Neutrophil (primary cell): ENCODE measurements around the gene ISG15.

ENCODE experiments used
- H3K27ac ChIP-seq: fragments of 200-600 bp; sonication (generic); 2 replicates; pipeline ENCODE4 v1.5.1; 2016; ENCODE audit warnings: mild to moderate bottlenecking, moderate library complexity
- H3K27me3 ChIP-seq: fragments of 200-600 bp; sonication (generic); 2 replicates; pipeline ENCODE4 v1.6.0; 2016; ENCODE audit warnings: mild to moderate bottlenecking
- H3K36me3 ChIP-seq: fragments of 200-600 bp; sonication (generic); 2 replicates; pipeline ENCODE4 v1.5.1; 2017
- H3K4me1 ChIP-seq, 2 experiments: fragments of 200-600 bp in 1 of 2; sonication (generic) in 1 of 2; 1 replicate in 1 of 2; 2 replicates in 1 of 2; pipeline versions ENCODE4 v1.5.1 to v1.6.1; 2013 to 2016; ENCODE audit warnings: low read depth in 1 of 2, low read length in 1 of 2, mild to moderate bottlenecking in 1 of 2, moderate library complexity in 1 of 2; ENCODE audit not compliant: control insufficient read depth in 1 of 2, insufficient read depth in 1 of 2
- H3K4me3 ChIP-seq, 2 experiments: fragments of 200-600 bp in 1 of 2; sonication (generic) in 1 of 2; 1 replicate in 1 of 2; 2 replicates in 1 of 2; pipeline ENCODE4 v1.5.1; 2013 to 2016; ENCODE audit warnings: low read depth in 1 of 2, low read length in 1 of 2, mild to moderate bottlenecking in 1 of 2, moderate library complexity in 1 of 2
- H3K9me3 ChIP-seq: fragments of 200-600 bp; sonication (generic); 2 replicates; pipeline ENCODE4 v1.5.1; 2016
- TF ChIP-seq, protein P1 (sequence below): fragments of 200-600 bp; sonication (generic); IDR thresholded peaks from 2 replicates; pipeline ENCODE4 v1.5.1; 2016; ENCODE audit warnings: antibody characterized with exemption

ISG15 gene

DNA sequence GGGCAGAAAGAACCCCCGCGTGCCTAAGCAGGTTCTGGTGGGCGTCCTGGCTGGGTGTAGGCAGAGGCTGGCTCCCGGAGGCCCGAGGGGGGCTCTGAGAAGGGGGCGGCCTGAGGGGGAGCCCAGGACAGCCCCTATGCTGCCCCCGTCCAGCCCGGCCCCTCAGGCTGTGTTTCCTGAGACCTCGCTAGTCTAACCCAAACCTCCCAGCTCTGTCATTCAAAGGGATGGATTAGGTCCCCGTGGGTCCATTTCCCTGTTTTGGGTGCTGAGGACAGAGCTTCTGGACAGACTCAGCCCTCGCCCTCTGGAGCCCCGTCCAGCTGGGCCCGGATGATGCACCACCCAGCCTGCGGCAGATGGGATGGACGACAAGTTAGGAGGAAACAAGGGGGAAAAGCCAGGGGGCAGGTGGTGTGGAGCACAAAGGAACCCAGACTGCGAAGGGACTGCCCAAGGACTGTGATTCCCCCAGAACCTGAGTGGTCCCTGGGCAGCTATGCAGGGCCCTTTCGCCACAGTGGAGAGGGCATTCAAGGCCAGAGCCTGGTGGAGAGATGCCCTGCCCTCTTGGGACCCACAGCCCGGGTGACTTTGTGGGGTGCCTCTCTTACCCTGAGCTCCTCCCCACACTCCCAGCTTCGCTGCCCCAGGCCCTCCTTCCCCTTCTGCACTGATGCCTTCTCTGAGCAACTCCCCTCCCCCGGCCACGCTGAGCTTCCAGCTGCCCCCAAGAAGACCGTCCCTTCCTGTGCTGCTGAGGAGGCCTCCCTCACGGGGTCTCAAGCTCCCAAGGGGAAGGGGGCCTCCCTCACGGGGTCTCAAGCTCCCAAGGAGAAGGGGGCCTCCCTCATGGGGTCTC, 16.2 kb upstream of the ISG15 start:
- H3K4me1 ChIP-seq, result peaks cover 23 to 39% of the 10 kb centered on the region in 2 experiments
- H3K36me3 ChIP-seq, result no peaks in the 10 kb centered on the region
- H3K27ac ChIP-seq, result no peak overlapping the region
- peaks cover 99% of the 10 kb centered on the region for H3K27me3 ChIP-seq
- no peaks in the 10 kb centered on the region for H3K9me3 ChIP-seq
- no peak overlapping the region for H3K4me3 ChIP-seq
- TF ChIP-seq, protein P1, sequence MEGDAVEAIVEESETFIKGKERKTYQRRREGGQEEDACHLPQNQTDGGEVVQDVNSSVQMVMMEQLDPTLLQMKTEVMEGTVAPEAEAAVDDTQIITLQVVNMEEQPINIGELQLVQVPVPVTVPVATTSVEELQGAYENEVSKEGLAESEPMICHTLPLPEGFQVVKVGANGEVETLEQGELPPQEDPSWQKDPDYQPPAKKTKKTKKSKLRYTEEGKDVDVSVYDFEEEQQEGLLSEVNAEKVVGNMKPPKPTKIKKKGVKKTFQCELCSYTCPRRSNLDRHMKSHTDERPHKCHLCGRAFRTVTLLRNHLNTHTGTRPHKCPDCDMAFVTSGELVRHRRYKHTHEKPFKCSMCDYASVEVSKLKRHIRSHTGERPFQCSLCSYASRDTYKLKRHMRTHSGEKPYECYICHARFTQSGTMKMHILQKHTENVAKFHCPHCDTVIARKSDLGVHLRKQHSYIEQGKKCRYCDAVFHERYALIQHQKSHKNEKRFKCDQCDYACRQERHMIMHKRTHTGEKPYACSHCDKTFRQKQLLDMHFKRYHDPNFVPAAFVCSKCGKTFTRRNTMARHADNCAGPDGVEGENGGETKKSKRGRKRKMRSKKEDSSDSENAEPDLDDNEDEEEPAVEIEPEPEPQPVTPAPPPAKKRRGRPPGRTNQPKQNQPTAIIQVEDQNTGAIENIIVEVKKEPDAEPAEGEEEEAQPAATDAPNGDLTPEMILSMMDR, result no peak

DNA sequence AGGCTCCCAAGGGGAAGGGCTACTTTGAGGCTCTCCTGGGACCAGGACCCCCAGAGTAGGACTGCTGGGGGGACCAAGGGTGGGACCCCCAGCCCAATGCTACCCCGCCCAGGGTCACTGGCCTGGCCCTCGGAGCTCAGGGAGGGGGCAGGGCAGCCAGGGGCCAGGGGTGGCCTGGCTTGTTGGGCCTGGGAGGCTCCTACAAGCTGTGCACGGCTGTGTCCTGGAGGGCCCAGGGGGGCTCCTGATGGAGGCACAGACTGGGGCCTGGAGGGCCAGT, 15.6 kb upstream of the ISG15 start:
- no peak overlapping the region for H3K4me3 ChIP-seq
- H3K27me3 ChIP-seq, result peaks cover 99% of the 10 kb centered on the region
- H3K36me3 ChIP-seq, result no peaks in the 10 kb centered on the region
- no peaks in the 10 kb centered on the region for H3K9me3 ChIP-seq
- TF ChIP-seq, protein P1, result no peak
- peaks cover 23 to 39% of the 10 kb centered on the region in 2 experiments for H3K4me1 ChIP-seq
- H3K27ac ChIP-seq, result no peak overlapping the region

DNA sequence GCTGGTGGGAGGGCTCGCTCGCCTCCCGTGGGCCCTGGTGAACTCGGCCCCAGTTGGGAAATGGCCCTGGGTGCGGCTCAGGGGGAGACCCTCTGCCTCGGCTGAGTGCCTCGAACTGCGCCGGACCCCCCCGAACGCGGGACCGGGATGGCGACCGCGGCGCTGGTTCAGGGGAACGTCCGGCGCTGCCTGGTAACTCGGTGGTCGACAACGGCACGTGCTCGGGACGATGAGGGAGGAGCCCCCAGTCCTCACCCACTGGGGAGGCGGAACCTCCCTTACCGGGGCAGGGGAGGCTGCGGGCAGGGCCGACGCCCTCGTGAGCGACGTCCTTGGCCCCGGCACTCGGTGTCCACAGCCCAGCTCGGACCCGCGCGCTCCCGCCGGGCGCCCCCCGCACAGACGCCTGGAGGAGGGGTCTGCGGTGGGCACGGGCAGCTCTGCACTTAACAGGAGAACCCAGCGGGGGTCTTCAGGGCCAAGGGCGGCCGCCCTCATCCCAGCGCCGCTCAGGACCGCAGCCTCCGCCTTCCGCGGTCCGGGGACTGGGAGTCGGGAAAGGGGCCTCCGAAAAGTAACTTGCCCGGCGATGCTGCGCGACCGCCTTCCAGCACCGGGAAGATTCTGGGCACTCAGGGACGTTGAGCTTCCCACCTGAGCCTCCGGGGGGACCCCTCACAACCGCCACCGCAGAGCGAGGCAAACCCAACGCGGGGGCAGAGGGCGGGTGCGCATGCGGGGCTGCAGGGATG, 15.1 kb upstream of the ISG15 start:
- TF ChIP-seq, protein P1, result no peak
- H3K4me3 ChIP-seq, result no peak overlapping the region
- no peaks in the 10 kb centered on the region for H3K36me3 ChIP-seq
- no peaks in the 10 kb centered on the region for H3K9me3 ChIP-seq
- peaks cover 23 to 39% of the 10 kb centered on the region in 2 experiments for H3K4me1 ChIP-seq
- H3K27ac ChIP-seq, result no peak overlapping the region
- H3K27me3 ChIP-seq, result peaks cover 100% of the 10 kb centered on the region

DNA sequence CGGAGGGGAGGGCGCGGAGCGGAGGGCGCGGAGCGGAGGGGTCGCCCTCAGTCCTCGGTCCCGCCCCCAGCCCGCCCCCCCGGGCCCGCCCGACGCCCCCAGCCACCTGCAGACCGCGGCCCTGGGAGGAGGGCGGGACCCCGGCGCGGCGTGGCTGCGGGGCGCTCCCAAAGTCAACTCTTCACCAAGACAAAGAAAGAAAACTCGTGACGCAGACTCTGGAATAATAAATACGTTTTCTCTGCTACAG, 14.6 kb upstream of the ISG15 start:
- peaks cover 100% of the 10 kb centered on the region for H3K27me3 ChIP-seq

DNA sequence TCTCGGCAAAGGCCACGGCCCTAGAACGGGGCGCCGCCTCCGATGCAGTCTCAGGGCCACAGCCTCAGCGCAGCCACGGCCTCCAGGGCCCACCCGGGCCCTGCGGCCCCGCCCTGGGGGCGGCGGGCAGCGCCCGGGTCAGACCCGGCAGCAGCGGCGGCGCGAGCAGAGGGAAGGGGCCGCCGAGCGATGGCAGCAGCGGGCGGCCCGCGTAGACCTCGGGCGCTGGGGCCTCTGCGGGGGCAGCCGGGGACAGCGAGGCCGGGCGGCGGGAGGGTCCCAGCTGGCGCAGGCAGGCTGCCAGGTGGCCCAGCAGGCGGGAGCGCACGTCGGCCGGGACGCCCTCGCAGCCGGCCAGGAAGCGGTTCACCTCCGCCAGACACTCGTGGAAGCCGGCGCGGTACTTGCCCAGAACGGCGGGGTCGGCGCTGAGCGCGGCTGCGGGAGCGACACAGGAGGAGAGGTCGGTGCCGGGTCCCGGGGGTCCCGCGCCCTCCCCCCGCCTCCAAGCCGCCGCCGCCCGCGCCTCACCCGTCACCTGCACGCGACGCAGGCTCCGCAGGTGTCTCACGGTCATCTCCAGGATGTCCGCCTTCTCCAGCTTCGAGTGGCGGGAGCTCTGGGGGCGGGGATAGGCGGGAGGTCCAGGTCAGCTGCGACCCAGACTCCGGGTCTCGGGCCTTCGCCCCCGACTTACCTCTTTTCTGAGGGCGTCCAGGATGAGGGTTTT, 14.1 kb upstream of the ISG15 start:
- TF ChIP-seq, protein P1, result no peak
- no peak overlapping the region for H3K27ac ChIP-seq
- peaks cover 23 to 39% of the 10 kb centered on the region in 2 experiments for H3K4me1 ChIP-seq

More for the DNA sequence above, 14.6 kb upstream of the ISG15 start:
- Histone ChIP-seq H3K4me3 (no peak overlapping the region), H3K9me3 (no peaks in the 10 kb centered on the region), H3K27ac (no peak overlapping the region), H3K36me3 (no peaks in the 10 kb centered on the region), H3K4me1 (peaks cover 23 to 39% of the 10 kb centered on the region in 2 experiments)
- TF ChIP-seq, protein P1, result no peak

More for the DNA sequence above, 14.1 kb upstream of the ISG15 start:
- no peaks in the 10 kb centered on the region for H3K9me3 ChIP-seq
- H3K27me3 ChIP-seq, result peaks cover 100% of the 10 kb centered on the region
- peak overlapping the region in 1 of 2 experiments; percentile 29 for H3K4me3 ChIP-seq
- no peaks in the 10 kb centered on the region for H3K36me3 ChIP-seq
